Gastroesophageal sphincter (tissue), 3 donors: Measurements from ENCODE around the gene PARP12.

Experiments used
- CTCF ChIP-seq, 4 experiments: fragments of 200-600 bp in 2 of 4; fragments of 450-650 bp in 2 of 4; sonication (generic) in 1 of 4; IDR thresholded peaks; one replicate each; pipeline ENCODE4 v1.5.1; 2017 to 2019; ENCODE audit warnings: antibody characterized with exemption in 4 of 4, mild to moderate bottlenecking in 2 of 4, moderate library complexity in 2 of 4
- POLR2AphosphoS5 ChIP-seq: sonication (generic); formaldehyde crosslinking; IDR thresholded peaks from one replicate; pipeline ENCODE4 v1.6.1; 2017; ENCODE audit warnings: antibody characterized with exemption

- no peak for TF ChIP-seq CTCF (IDR thresholded peaks at IDR 0.05)
- TF ChIP-seq POLR2AphosphoS5, result no peak
Observed at GRCh38 chr7:139993169-139993568, 69.6 kb downstream of the PARP12 start.
